A673 (cell line): ENCODE data around the gene BRSK2.

ENCODE experiments used
- EZH2 ChIP-seq: fragments of 200-600 bp; sonication (generic); IDR thresholded peaks from 2 replicates; pipeline ENCODE4 v1.6.1; 2017; ENCODE audit warnings: borderline replicate concordance, low read depth, mild to moderate bottlenecking, mixed read lengths, antibody characterized with exemption, low read length; ENCODE audit not compliant: poor library complexity, severe bottlenecking
- TF ChIP-seq, protein P1 (sequence below): fragments of 300-800, 200-600 bp; sonication (generic); conservative IDR thresholded peaks from 2 replicates; pipeline ENCODE4 v1.5.1; 2017; ENCODE audit warnings: low read depth, mild to moderate bottlenecking, antibody characterized with exemption, low read length, moderate library complexity, mixed read lengths

DNA sequence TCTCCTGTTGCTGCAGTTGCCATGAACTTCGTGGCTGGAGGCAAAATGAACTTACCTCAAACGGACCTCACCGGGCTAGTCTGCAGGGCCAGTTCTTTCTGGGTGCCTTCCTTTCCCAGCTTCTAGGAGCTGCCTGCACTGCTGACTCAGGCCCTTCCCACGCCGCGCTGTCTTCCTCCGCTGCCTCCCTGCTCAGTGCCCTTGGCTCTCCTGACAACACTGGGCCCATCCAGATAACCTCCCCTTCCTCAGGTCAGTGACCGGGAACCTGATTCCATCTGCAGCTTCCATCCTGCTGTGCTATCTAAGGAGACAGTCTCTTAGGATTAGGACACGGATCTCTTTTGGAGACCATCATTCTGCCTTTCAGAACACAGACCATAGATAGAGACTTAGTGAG lies 77.5 kb downstream of the BRSK2 start:
- TF ChIP-seq, protein P1, sequence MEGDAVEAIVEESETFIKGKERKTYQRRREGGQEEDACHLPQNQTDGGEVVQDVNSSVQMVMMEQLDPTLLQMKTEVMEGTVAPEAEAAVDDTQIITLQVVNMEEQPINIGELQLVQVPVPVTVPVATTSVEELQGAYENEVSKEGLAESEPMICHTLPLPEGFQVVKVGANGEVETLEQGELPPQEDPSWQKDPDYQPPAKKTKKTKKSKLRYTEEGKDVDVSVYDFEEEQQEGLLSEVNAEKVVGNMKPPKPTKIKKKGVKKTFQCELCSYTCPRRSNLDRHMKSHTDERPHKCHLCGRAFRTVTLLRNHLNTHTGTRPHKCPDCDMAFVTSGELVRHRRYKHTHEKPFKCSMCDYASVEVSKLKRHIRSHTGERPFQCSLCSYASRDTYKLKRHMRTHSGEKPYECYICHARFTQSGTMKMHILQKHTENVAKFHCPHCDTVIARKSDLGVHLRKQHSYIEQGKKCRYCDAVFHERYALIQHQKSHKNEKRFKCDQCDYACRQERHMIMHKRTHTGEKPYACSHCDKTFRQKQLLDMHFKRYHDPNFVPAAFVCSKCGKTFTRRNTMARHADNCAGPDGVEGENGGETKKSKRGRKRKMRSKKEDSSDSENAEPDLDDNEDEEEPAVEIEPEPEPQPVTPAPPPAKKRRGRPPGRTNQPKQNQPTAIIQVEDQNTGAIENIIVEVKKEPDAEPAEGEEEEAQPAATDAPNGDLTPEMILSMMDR = no peak
- no peak for TF ChIP-seq EZH2
